ENCODE measurements around the gene AFDN.

Gene AFDN

DNA sequence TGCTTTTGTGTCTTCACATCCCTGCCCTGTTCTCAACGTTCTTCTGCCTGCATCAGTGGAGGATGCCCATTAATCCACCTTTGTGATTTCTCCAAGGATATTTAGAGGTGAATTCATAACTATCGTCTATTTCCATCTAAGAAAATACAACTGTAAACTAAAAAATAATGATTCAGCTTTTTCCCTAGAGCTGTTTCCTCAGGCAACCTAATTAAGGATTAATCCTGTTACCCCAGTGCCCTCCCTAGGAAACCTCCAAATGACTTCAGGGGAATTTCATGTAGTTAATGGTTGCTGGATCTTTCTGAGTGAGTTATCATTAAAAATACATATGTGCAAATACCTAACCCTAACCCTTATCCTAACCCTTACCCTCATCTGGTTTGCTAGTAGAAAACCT lies 14.6 kb upstream of the AFDN start:
- DNase-seq (ENCODE audit: low spot score) = no peak

DNA sequence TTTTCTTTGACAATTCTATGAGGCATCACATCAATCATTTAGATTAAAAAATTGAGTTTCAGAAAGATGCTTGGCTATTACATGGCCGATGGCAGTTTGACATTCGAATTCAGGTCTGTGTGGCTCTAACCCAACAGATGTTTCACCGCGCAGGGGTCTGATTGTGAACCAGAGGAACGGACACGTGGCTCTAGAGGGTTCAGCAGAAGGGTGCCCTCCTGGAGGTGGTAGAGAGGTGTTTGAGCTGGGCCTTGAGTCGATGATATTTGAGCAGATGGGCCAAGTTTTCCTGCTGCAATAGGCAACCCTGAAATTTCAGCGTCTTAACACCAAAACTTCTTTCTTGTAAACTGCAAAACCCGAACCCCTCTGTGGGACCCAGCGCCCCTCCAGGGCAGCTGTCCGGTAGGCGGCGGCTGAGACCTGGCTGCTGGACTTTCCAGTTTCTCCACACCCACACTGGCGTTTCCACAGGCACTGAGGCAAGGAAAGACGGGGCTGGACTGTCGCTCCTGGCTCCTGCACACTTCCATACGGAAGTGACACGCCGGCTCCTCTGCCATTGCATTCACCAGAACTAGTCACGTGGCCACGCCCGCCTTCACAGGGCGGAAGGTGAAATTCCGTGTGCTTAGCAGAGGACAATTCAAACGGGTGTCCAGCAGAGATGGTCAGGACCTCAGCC lies 11.3 kb upstream of the AFDN start:
- no peak for DNase-seq (ENCODE audit: low spot score)

- no peak for DNase-seq (ENCODE audit: low spot score)
Observed at GRCh38 chr6:167817016-167817415, 9.7 kb upstream of the AFDN start.

DNA sequence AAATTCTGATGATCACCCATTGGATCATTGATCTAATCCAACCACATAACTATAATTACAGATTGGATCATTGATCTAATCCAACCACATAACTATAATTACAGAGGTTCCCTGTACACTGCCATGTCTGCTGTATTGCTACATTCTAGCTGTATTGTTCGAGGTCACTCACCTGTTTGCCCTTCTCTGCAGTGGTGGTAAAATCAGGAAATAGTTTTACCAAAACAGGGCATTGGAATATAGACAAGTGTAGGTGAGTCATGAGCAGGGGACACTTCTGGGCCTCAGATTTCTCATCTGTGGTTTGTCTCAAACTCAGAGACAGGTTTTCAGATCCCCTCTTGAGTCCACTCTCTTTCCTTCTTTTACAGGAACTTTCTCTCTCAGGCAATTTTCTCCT lies 9.0 kb upstream of the AFDN start:
- no peak for DNase-seq (ENCODE audit: low spot score)

GRCh38 chr6:167819576-167819975 lies 7.1 kb upstream of the AFDN start:
- no peak for DNase-seq (ENCODE audit: low spot score)

- no peak for DNase-seq (ENCODE audit: low spot score)
Observed at GRCh38 chr6:167820681-167821080, 6.0 kb upstream of the AFDN start.

GRCh38 chr6:167824591-167825331 lies 1.9 kb upstream of the AFDN start:
- DNase-seq (ENCODE audit: low spot score) = no peak

DNA sequence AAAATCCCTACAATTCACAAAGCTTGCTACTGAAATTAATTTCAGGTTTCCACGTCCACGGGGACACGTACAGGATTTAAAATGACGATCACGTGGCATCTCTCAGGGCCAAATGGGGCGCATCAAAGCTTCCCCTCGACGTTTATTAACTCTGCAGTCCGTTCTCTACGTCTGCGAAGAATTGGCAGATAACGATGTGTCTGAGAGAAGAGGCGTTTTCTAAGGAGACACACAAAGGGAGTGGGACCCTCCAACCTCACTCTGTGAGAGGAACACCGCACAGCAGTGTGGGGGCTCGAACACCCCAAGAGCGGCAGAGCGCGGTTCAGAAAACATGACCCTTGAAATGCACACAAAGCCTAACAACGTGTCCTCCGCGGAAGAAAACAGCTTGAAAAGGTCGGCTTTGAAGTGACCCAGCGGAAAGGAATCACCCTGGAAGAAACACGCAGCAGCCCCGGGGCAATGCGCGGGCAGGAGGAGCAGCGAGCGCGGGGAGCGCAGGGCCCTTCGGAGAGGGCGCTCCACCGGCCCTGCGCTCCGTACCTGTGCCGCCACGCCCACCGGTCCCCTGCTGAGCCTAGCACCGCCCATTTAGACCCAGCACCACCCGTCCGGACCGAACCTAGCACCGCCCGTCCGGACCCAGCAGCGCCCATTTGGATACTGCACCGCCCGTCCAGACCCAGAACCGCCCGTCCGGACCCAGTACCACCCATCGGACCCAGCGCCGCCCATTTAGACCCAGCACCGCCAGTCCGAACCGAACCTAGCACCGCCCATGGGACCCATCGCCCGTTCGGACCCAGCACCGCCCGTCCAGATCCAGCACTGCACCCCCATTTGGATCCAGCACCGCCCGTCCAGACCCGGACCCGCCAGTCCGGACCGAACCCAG lies 1.1 kb upstream of the AFDN start:
- DNase-seq (ENCODE audit: low spot score) = no peak

- peak; percentile 63 for DNase-seq (ENCODE audit: low spot score)
Observed at GRCh38 chr6:167826230-167826895, 348 bp upstream of the AFDN start.

- DNase-seq (ENCODE audit: low spot score) = no peak
Observed at GRCh38 chr6:167827583-167828324, 1.0 kb downstream of the AFDN start.

GRCh38 chr6:167828325-167828956 lies 1.7 kb downstream of the AFDN start:
- no peak for DNase-seq (ENCODE audit: low spot score)

- no peak for DNase-seq (ENCODE audit: low spot score)
Observed at GRCh38 chr6:167829513-167829912, 2.8 kb downstream of the AFDN start.

- DNase-seq (ENCODE audit: low spot score) = no peak
Observed at GRCh38 chr6:167831281-167831828, 4.6 kb downstream of the AFDN start.

GRCh38 chr6:167832497-167833395 lies 6.0 kb downstream of the AFDN start:
- no peak for DNase-seq (ENCODE audit: low spot score)

- no peak for DNase-seq (ENCODE audit: low spot score)
Observed at GRCh38 chr6:167833396-167833763, 6.7 kb downstream of the AFDN start.

- DNase-seq (ENCODE audit: low spot score) = no peak
Observed at GRCh38 chr6:167835260-167835659, 8.5 kb downstream of the AFDN start.

DNA sequence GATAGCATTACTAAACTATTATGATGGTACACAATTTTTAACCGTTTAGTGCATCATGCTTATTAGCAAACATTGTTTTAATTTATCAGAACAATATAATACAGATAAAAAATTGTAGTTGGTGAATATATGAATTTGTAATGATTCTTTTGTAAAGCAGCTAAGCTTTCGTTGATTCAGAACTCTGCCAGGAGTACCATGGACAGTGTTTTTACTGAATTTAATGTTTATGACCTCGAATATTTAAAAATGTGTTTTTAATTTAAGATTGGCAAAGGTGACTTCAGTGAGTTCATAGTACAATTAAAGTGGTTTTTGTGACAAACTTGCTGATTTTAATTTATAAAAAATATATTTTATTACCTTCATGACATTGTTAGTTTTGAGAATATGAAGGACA lies 10.0 kb downstream of the AFDN start:
- DNase-seq (ENCODE audit: low spot score) = no peak

DNA sequence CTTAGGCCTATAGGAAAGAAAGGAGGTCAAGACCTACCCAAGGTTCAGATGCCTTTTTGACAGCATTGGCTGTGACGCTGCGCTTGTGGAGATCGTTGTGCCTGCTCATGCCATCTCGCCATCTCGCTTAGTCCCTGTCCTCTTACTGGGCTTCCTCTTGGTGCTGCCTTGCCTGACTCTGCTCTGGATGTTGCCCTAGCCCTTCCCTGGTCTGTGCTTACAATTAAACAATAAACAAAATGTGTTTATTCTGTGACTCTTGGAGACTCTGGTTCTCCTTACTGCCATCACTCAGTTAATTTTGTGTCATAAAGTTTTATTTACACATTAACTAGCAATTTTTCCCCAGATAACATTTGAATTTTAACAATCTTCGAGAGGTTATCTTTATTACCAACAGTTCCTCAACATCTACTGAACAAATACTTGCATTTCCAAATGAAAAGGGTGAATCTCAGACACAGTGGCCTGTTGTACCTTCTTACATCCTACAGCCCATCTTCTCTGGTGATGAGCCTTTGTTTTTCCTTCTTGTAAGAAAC lies 11.6 kb downstream of the AFDN start:
- DNase-seq (ENCODE audit: low spot score) = no peak

DNA sequence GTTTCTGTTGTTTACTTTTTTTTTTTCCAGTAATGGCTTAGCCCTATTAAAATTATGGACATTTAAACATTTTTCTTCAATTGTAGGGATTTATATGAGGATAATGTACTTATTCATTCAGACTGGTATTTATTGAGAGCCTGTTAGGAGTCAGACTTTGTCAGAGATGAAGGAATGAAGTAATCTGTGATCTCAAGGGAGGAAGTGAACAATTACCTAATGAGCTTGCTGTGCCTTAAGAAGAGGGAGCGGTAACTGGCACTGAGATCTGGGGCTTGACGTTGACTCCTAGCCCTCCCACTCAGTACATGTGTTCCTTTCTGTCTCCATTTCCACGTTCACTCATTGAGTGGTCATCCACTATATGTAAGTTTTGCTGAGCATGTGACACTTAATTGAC lies 12.6 kb downstream of the AFDN start:
- no peak for DNase-seq (ENCODE audit: low spot score)
